Embryonic facial prominence (tissue), 1 donor: Measurements from ENCODE around the gene LENG8.
"Not testable (repeated sequence)": the region's sequence is repeated elsewhere in the genome, so short reads cannot be mapped to it uniquely, and the experiment has no call there.

Source experiments
- DNase-seq: peaks from one replicate; pipeline ENCODE4 v3.0.0-alpha.2; 2016; ENCODE audit errors: extremely low spot score

LENG8 gene

GRCh38 chr19:54460230-54461005 is 11.4 kb downstream of the LENG8 start:
- DNase-seq = no peak

- DNase-seq = no peak
Observed at GRCh38 chr19:54461210-54461609, 12.2 kb downstream of the LENG8 start.

- no peak for DNase-seq
Observed at GRCh38 chr19:54461613-54462012, 12.6 kb downstream of the LENG8 start.

- no peak for DNase-seq
Observed at GRCh38 chr19:54462047-54462654, 13.2 kb downstream of the LENG8 start.

GRCh38 chr19:54462655-54463530 is 13.9 kb downstream of the LENG8 start:
- DNase-seq = no peak

GRCh38 chr19:54463531-54464043 is 14.6 kb downstream of the LENG8 start, which contains the start of gene LENG9:
LENG9 (minus strand) TSS chr19:54463778; CDS start chr19:54463526, 252 bp downstream.
- peak; percentile 96 for DNase-seq

- DNase-seq = peak; percentile 77
Observed at GRCh38 chr19:54464044-54464629, 15.1 kb downstream of the LENG8 start.

GRCh38 chr19:54464630-54465425 is 15.8 kb downstream of the LENG8 start:
- DNase-seq = peak; percentile 65

GRCh38 chr19:54465426-54466109 is 16.6 kb downstream of the LENG8 start:
- DNase-seq = no peak

GRCh38 chr19:54466110-54466480 is 17.1 kb downstream of the LENG8 start:
- DNase-seq = not testable (repeated sequence)

GRCh38 chr19:54469496-54469934 is 20.5 kb downstream of the LENG8 start:
- DNase-seq = no peak

GRCh38 chr19:54470276-54470887 is 21.4 kb downstream of the LENG8 start:
- no peak for DNase-seq

GRCh38 chr19:54470991-54471782 is 22.2 kb downstream of the LENG8 start:
- DNase-seq = no peak

- peak; percentile 96 for DNase-seq
Observed at GRCh38 chr19:54473071-54473891, 24.3 kb downstream of the LENG8 start, which contains the start of gene CDC42EP5. CDC42EP5 (minus strand) TSS chr19:54473296; CDS start chr19:54465547, 7,749 bp downstream.

- no peak for DNase-seq
Observed at GRCh38 chr19:54473892-54474372, 24.9 kb downstream of the LENG8 start.

- no peak for DNase-seq
Observed at GRCh38 chr19:54475706-54476105, 26.7 kb downstream of the LENG8 start.

- no peak for DNase-seq
Observed at GRCh38 chr19:54477650-54478049, 28.7 kb downstream of the LENG8 start.
